DOHH2 (cell line): Measurements from ENCODE around the gene PAX2.

Experiments
- H3F3A ChIP-seq: fragments of 200-600 bp; sonication (generic), shearing (Covaris generic); 2 replicates; pipeline ENCODE4 v1.6.0; 2016; ENCODE audit warnings: antibody characterized with exemption, mild to moderate bottlenecking; ENCODE audit not compliant: control insufficient read depth, insufficient read depth
- H3K27ac ChIP-seq: fragments of 200-600 bp; sonication (generic); 2 replicates; pipeline ENCODE4 v1.5.1; 2014; ENCODE audit warnings: low read depth, mild to moderate bottlenecking, low read length, moderate library complexity
- H3K27me3 ChIP-seq: fragments of 200-600 bp; sonication (generic); 2 replicates; pipeline ENCODE4 v1.6.1; 2014; ENCODE audit warnings: mild to moderate bottlenecking, low read length, mixed read lengths; ENCODE audit not compliant: control insufficient read depth
- H3K36me3 ChIP-seq: fragments of 200-600 bp; sonication (generic); 2 replicates; pipeline ENCODE4 v1.6.1; 2014; ENCODE audit warnings: mild to moderate bottlenecking, low read length, moderate library complexity, mixed read lengths; ENCODE audit not compliant: control insufficient read depth
- H3K4me1 ChIP-seq: fragments of 200-600 bp; sonication (generic); 2 replicates; pipeline ENCODE4 v1.6.1; 2014; ENCODE audit warnings: mild to moderate bottlenecking, low read length, mixed read lengths; ENCODE audit not compliant: control insufficient read depth
- H3K4me2 ChIP-seq: fragments of 200-600 bp; sonication (generic); 2 replicates; pipeline ENCODE4 v1.6.0; 2014; ENCODE audit warnings: mild to moderate bottlenecking, low read length, moderate library complexity
- H3K4me3 ChIP-seq: fragments of 200-600 bp; sonication (generic); 2 replicates; pipeline ENCODE4 v1.5.1; 2014; ENCODE audit warnings: mild to moderate bottlenecking, low read length, mixed read lengths
- H3K79me2 ChIP-seq: fragments of 200-600 bp; sonication (generic); 2 replicates; pipeline ENCODE4 v1.6.1; 2014; ENCODE audit warnings: mild to moderate bottlenecking, low read length, mixed read lengths; ENCODE audit not compliant: control insufficient read depth
- H3K9me2 ChIP-seq: fragments of 200-600 bp; sonication (generic); replicated peaks from 2 replicates; pipeline ENCODE4 v1.6.1; 2014; ENCODE audit warnings: mild to moderate bottlenecking, low read length, mixed read lengths; ENCODE audit not compliant: control insufficient read depth
- H3K9me3 ChIP-seq: fragments of 200-600 bp; sonication (generic); 2 replicates; pipeline ENCODE4 v1.6.1; 2014; ENCODE audit warnings: antibody characterized with exemption, low read length, mixed read lengths; ENCODE audit not compliant: control insufficient read depth, insufficient read depth
- H4K20me1 ChIP-seq: fragments of 200-600 bp; sonication (generic); 2 replicates; pipeline ENCODE4 v1.6.0; 2014; ENCODE audit warnings: low read depth, mild to moderate bottlenecking, antibody characterized with exemption, low read length, moderate library complexity; ENCODE audit not compliant: control insufficient read depth, insufficient read depth
- EZH2phosphoT487 ChIP-seq: fragments of 200-600 bp; sonication (generic); IDR thresholded peaks from 2 replicates; pipeline ENCODE4 v1.6.1; 2017; ENCODE audit warnings: borderline replicate concordance, mild to moderate bottlenecking, antibody characterized with exemption, low read length, moderate library complexity, mixed read lengths
- TF ChIP-seq, protein P1 (sequence below): fragments of 200-600 bp; sonication (generic); IDR thresholded peaks from one replicate; pipeline ENCODE4 v1.5.1; 2014; ENCODE audit warnings: antibody characterized with exemption, mild to moderate bottlenecking, low read depth, low read length; ENCODE audit not compliant: poor library complexity, severe bottlenecking

PAX2 gene

DNA sequence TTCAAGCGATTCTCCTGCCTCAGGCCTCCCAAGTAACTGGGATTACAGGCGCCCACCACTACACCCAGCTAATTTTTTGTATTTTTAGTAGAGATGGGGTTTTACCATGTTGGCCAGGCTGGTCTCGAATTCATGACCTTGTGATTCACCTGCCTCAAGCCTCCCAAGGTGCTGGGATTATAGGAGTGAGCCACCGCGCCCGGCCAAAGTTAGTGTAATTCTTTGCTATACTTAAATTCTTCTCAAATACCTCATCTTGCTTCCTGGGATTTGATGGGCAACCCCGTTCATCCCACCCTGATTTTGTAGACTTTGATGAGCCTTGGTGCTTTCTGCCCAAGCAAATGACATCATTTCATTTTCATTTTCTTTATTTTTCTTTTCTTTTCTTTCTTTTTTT lies 54.5 kb downstream of the PAX2 start:
- H3K4me3 ChIP-seq: no peak overlapping the region
- no peaks in the 10 kb centered on the region for H3K9me2 ChIP-seq
- no peaks in the 10 kb centered on the region for H4K20me1 ChIP-seq
- H3K4me1 ChIP-seq: no peaks in the 10 kb centered on the region
- H3K27me3 ChIP-seq: peaks cover 37% of the 10 kb centered on the region
- no peaks in the 10 kb centered on the region for H3F3A ChIP-seq
- no peaks in the 10 kb centered on the region for H3K79me2 ChIP-seq
- H3K36me3 ChIP-seq: no peaks in the 10 kb centered on the region
- H3K27ac ChIP-seq: no peak overlapping the region
- no peaks in the 10 kb centered on the region for H3K9me3 ChIP-seq
- H3K4me2 ChIP-seq: no peak overlapping the region
- TF ChIP-seq, protein P1, sequence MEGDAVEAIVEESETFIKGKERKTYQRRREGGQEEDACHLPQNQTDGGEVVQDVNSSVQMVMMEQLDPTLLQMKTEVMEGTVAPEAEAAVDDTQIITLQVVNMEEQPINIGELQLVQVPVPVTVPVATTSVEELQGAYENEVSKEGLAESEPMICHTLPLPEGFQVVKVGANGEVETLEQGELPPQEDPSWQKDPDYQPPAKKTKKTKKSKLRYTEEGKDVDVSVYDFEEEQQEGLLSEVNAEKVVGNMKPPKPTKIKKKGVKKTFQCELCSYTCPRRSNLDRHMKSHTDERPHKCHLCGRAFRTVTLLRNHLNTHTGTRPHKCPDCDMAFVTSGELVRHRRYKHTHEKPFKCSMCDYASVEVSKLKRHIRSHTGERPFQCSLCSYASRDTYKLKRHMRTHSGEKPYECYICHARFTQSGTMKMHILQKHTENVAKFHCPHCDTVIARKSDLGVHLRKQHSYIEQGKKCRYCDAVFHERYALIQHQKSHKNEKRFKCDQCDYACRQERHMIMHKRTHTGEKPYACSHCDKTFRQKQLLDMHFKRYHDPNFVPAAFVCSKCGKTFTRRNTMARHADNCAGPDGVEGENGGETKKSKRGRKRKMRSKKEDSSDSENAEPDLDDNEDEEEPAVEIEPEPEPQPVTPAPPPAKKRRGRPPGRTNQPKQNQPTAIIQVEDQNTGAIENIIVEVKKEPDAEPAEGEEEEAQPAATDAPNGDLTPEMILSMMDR: no peak
- no peak for TF ChIP-seq EZH2phosphoT487

DNA sequence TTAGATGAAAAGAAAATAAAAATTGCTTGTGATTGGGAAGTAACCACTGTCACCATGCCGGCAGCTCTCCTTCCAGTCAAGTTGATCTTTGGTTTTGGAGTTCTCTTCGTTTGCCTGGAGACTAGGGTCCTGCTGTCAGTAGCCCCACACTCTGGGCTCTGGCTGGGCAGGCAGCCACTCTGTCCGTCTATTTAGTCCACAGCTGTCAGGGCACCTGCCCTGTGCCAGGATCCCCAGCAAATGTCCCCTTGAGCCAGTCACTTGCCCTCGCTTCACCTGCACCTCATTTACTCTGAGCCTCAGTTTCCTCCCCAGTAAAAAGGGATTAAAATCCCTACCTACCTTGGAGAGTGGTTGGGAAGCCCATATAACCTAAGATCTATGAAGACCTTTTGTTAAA lies 55.5 kb downstream of the PAX2 start:
- Histone ChIP-seq H3K9me3 (no peaks in the 10 kb centered on the region), H3K27me3 (peaks cover 33% of the 10 kb centered on the region), H3K4me1 (no peaks in the 10 kb centered on the region), H3K36me3 (no peaks in the 10 kb centered on the region), H3K27ac (no peak overlapping the region), H3F3A (no peaks in the 10 kb centered on the region), H3K4me3 (no peak overlapping the region), H3K4me2 (no peak overlapping the region), H3K9me2 (no peaks in the 10 kb centered on the region), H4K20me1 (no peaks in the 10 kb centered on the region), H3K79me2 (no peaks in the 10 kb centered on the region)
- TF ChIP-seq, protein P1: no peak
- no peak for TF ChIP-seq EZH2phosphoT487

DNA sequence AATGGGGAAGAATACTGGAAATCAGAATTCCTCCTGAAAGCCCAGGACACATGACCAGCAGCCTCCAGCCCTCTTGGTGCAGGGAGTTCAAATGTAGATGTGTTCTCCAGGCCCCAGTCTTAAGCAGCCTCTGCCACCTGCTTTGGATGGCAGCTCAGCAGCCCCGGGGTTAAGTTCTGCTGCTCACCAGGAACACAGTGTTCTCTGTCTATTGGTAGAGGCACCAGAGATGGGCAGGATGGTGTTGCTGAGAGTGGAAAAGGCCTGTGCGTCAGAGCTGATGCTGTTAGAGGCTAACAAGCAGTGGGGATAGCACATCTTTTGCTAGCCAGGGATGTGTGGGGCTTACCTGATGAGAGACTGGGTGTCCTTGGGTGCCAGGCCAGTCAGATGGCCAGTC lies 56.8 kb downstream of the PAX2 start:
- H3K79me2 ChIP-seq: no peaks in the 10 kb centered on the region
- no peak overlapping the region for H3K27ac ChIP-seq
- H3K4me2 ChIP-seq: no peak overlapping the region
- H4K20me1 ChIP-seq: no peaks in the 10 kb centered on the region
- H3F3A ChIP-seq: no peaks in the 10 kb centered on the region
- TF ChIP-seq, protein P1: no peak
- TF ChIP-seq EZH2phosphoT487: no peak
- no peaks in the 10 kb centered on the region for H3K9me3 ChIP-seq
- peaks cover 28% of the 10 kb centered on the region for H3K27me3 ChIP-seq
- H3K4me3 ChIP-seq: no peak overlapping the region
- no peaks in the 10 kb centered on the region for H3K36me3 ChIP-seq
- H3K9me2 ChIP-seq: no peaks in the 10 kb centered on the region
- H3K4me1 ChIP-seq: no peaks in the 10 kb centered on the region

DNA sequence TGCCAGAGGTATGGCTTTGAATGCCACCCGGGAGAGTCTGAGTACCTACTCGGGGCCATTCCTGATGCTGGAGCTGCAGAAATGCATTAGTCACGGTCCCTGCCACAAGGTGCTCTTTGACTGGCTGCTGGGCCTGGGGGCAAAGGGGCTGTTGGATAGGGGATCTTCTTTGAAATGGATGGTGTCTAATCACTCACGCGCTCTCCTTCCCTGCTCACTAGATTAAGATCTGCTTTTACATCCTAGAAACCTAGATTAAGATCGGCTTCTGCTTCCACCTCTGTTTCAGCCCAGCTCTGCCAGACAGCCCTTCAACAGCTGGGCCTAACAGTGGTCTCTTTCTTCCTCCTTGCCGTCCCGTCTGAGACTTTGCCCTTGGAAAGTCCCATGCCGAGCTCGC lies 57.2 kb downstream of the PAX2 start:
- H3K79me2 ChIP-seq: no peaks in the 10 kb centered on the region
- peaks cover 31% of the 10 kb centered on the region for H3K27me3 ChIP-seq
- TF ChIP-seq, protein P1: no peak
- TF ChIP-seq EZH2phosphoT487: no peak
- H3K27ac ChIP-seq: no peak overlapping the region
- no peak overlapping the region for H3K4me3 ChIP-seq
- no peaks in the 10 kb centered on the region for H4K20me1 ChIP-seq
- no peaks in the 10 kb centered on the region for H3K4me1 ChIP-seq
- H3K4me2 ChIP-seq: no peak overlapping the region
- H3K9me3 ChIP-seq: no peaks in the 10 kb centered on the region
- no peaks in the 10 kb centered on the region for H3K36me3 ChIP-seq
- no peaks in the 10 kb centered on the region for H3K9me2 ChIP-seq
- H3F3A ChIP-seq: no peaks in the 10 kb centered on the region
